Endothelial cell of umbilical vein (primary cell): ENCODE data around the gene ARMC3. TPM values are rescaled to one million over a fixed set of nuclear protein-coding genes. Genes with fewer than 3 reads are reported as not detected.

Experiments used
- BruUV-seq: library from RNA; stranded (reverse); fragments of 400-500 nt; replicated peaks from 2 replicates; lab custom pipeline; 2021; lab: Mats Ljungman, UMichigan
- CTCF ChIA-PET: fragments of 300-600, 350-600 bp; sonication (Branson Sonifier 250); formaldehyde crosslinking; loops from one replicate; lab custom pipeline; 2021; ENCODE audit warnings: antibody characterized with exemption, inconsistent platforms; lab: Charles Lee
- POLR2A ChIA-PET: fragments of 300-600, 350-600 bp; sonication (Branson Sonifier 250); formaldehyde crosslinking; loops from one replicate; lab custom pipeline; 2021; ENCODE audit warnings: antibody characterized with exemption, inconsistent platforms; lab: Charles Lee
- DNase-seq: peaks from one replicate; pipeline ENCODE4 v3.0.0-alpha.2; 2011; ENCODE audit warnings: low read depth, low spot score
- FAIRE-seq: peaks from 2 replicates; lab custom pipeline; 2011; peaks lifted over from hg19 to GRCh38; lab: Jason Lieb, UNC
- H2AFZ ChIP-seq: 2 replicates; pipeline ENCODE4 v1.6.0; 2012; ENCODE audit warnings: low read depth, low read length, control low read depth, inconsistent platforms
- H3K27ac ChIP-seq: 2 replicates; pipeline ENCODE4 v1.5.1; 2011; ENCODE audit warnings: low read depth, mild to moderate bottlenecking, control low read depth, low read length, moderate library complexity; ENCODE audit not compliant: insufficient read depth
- H3K27me3 ChIP-seq, 2 experiments: 2 replicates each; pipeline versions ENCODE4 v1.6.0 to v1.6.1; 2011; ENCODE audit warnings: low read length in 2 of 2, mixed read lengths in 1 of 2; ENCODE audit not compliant: control insufficient read depth in 2 of 2, insufficient read depth in 2 of 2
- H3K36me3 ChIP-seq, 2 experiments: 2 replicates in 1 of 2; 3 replicates in 1 of 2; pipeline ENCODE4 v1.5.1; 2011; ENCODE audit warnings: low read length in 2 of 2, mild to moderate bottlenecking in 1 of 2, moderate library complexity in 1 of 2; ENCODE audit not compliant: control insufficient read depth in 2 of 2, insufficient read depth in 2 of 2; ENCODE audit errors: extremely low read depth in 1 of 2
- H3K4me1 ChIP-seq: 3 replicates; pipeline ENCODE4 v1.5.1; 2011; ENCODE audit warnings: mild to moderate bottlenecking, low read length; ENCODE audit not compliant: control insufficient read depth, insufficient read depth; ENCODE audit errors: extremely low read depth
- H3K4me2 ChIP-seq: 2 replicates; pipeline ENCODE4 v1.6.1; 2011; ENCODE audit warnings: low read length, control low read depth, mixed read lengths; ENCODE audit not compliant: insufficient read depth
- H3K4me3 ChIP-seq, 3 experiments: fragments of 200-600 bp in 1 of 3; sonication (generic), shearing (Covaris generic) in 1 of 3; replicated peaks in 1 of 3; 2 replicates each; pipeline ENCODE4 v1.5.1; 2011 to 2016; ENCODE audit warnings: control low read depth in 3 of 3, low read length in 3 of 3, mild to moderate bottlenecking in 2 of 3, inconsistent platforms in 1 of 3, low read depth in 1 of 3, moderate library complexity in 1 of 3; ENCODE audit not compliant: insufficient read depth in 1 of 3
- H3K79me2 ChIP-seq: 2 replicates; pipeline ENCODE4 v1.6.0; 2012; ENCODE audit warnings: low read length, inconsistent platforms; ENCODE audit not compliant: control insufficient read depth, insufficient read depth
- H3K9ac ChIP-seq: replicated peaks from 2 replicates; pipeline ENCODE3; 2011; ENCODE audit warnings: low read length, control low read depth; ENCODE audit not compliant: insufficient read depth; ENCODE audit errors: extremely low read depth
- H3K9me1 ChIP-seq: replicated peaks from 3 replicates; pipeline ENCODE4 v1.6.0; 2011; ENCODE audit warnings: mild to moderate bottlenecking, low read length; ENCODE audit not compliant: control insufficient read depth, insufficient read depth; ENCODE audit errors: extremely low read depth
- H3K9me3 ChIP-seq: replicated peaks from 2 replicates; pipeline ENCODE4 v1.5.1; 2012; ENCODE audit warnings: low read length, inconsistent platforms; ENCODE audit not compliant: control insufficient read depth, insufficient read depth
- H4K20me1 ChIP-seq: replicated peaks from 2 replicates; pipeline ENCODE3; 2011; ENCODE audit warnings: mild to moderate bottlenecking, low read length; ENCODE audit not compliant: control insufficient read depth, insufficient read depth; ENCODE audit errors: extremely low read depth
- EZH2 ChIP-seq: IDR thresholded peaks from 2 replicates; pipeline ENCODE4 v1.6.1; 2012; ENCODE audit warnings: borderline replicate concordance, low read depth, mild to moderate bottlenecking, moderate library complexity, low read length, inconsistent platforms; ENCODE audit not compliant: severe bottlenecking
- FOS ChIP-seq: IDR thresholded peaks from 2 replicates; pipeline ENCODE4 v1.6.1; 2011; ENCODE audit warnings: mild to moderate bottlenecking, low read length, moderate library complexity, borderline replicate concordance; ENCODE audit not compliant: insufficient read depth
- GATA2 ChIP-seq: IDR thresholded peaks from 2 replicates; pipeline ENCODE4 v1.7.0; 2011; ENCODE audit warnings: low read depth, mild to moderate bottlenecking, moderate library complexity, mixed read lengths, low read length; ENCODE audit not compliant: insufficient read length, insufficient read depth
- JUN ChIP-seq: IDR thresholded peaks from 2 replicates; pipeline ENCODE4 v1.6.1; 2011; ENCODE audit warnings: borderline replicate concordance, low read depth; ENCODE audit not compliant: insufficient read length, insufficient read depth
- MYC ChIP-seq: IDR thresholded peaks from one replicate; pipeline ENCODE4 v1.6.1; 2011; ENCODE audit warnings: mild to moderate bottlenecking, low read depth, low read length
- POLR2A ChIP-seq: IDR thresholded peaks from 2 replicates; pipeline ENCODE4 v1.6.1; 2012; ENCODE audit warnings: low read depth, mild to moderate bottlenecking, control low read depth, low read length
- POLR2AphosphoS5 ChIP-seq: IDR thresholded peaks from 2 replicates; pipeline ENCODE4 v1.6.1; 2012; ENCODE audit warnings: low read depth, mild to moderate bottlenecking, control low read depth, low read length, moderate library complexity; ENCODE audit not compliant: insufficient read depth
- dilution Hi-C: fragments of 300-500 bp; cut with MboI; formaldehyde crosslinking; loops from one replicate; pipeline ENCODE4 v1.15.0; 2019; ENCODE audit warnings: low sequenced_read_pairs; ENCODE audit not compliant: extremely low pct_ligation_motif_present
- intact Hi-C: fragments of 100-400 bp; cut with micrococcal nuclease; formaldehyde crosslinking; loops from one replicate; pipeline ENCODE4 v1.10.0; 2022
- polyA plus RNA-seq, 4 experiments: library from polyadenylated mRNA; depleted of rRNA in 3 of 4; stranded (reverse) in 3 of 4; unstranded in 1 of 4; fragments of >200 nt; gene quantifications; 2 replicates each; pipeline versions ENCODE4 v1.2.1 to v1.2.3, GENCODE V29; 2011 to 2012; ENCODE audit warnings: missing spikeins in 1 of 4
- total RNA-seq: library from RNA; stranded (reverse); gene quantifications from 2 replicates; pipeline ENCODE4 v1.2.3, GENCODE V29; 2021
- TF ChIP-seq, protein P1 (sequence below), 2 donors: IDR thresholded peaks; 1 replicate in 1 of 2; 2 replicates in 1 of 2; pipeline ENCODE4 v1.5.1; 2011; ENCODE audit warnings: low read length in 2 of 2, mild to moderate bottlenecking in 2 of 2, moderate library complexity in 2 of 2, control low read depth in 1 of 2, inconsistent platforms in 1 of 2, low read depth in 1 of 2; ENCODE audit not compliant: insufficient read depth in 1 of 2; ENCODE audit errors: extremely low read depth in 1 of 2
- TF ChIP-seq, protein P2 (sequence below): IDR thresholded peaks from 2 replicates; pipeline ENCODE4 v1.6.1; 2011; ENCODE audit not compliant: insufficient read depth, insufficient read length

Gene ARMC3
- total and polyA plus RNA-seq, 2 donors (not counting 3 experiments of a cell fraction or from before 2014, with no cell fraction given): not detected

DNA sequence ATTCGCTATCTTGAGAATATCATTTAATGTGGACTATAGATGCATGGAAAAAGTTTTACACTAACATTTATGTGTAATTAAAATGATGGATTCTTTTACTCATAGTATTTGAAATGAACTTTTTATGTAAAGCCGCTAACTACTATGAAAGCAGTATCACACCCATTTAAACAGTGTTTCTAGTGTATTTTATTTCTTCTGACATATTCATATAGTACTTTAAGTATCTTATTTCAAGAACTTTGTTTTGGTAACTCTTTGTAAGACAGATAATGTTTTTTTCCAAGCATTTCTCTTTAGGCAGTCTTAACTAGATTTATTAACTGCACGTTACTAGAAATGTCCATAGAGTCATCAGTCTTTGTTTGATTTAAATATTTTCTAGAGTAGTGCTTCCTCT lies 12.5 kb upstream of the ARMC3 start:
- Histone ChIP-seq H3K9ac (no peak overlapping the region), H3K4me3 (no peak overlapping the region), H3K4me2 (no peak overlapping the region), H4K20me1 (no peaks in the 10 kb centered on the region), H3K4me1 (no peaks in the 10 kb centered on the region), H2AFZ (no peak overlapping the region), H3K9me1 (no peaks in the 10 kb centered on the region), H3K9me3 (no peaks in the 10 kb centered on the region), H3K36me3 (no peaks in the 10 kb centered on the region), H3K27ac (no peak overlapping the region), H3K27me3 (no peaks in the 10 kb centered on the region), H3K79me2 (no peaks in the 10 kb centered on the region)
- dilution Hi-C loops (no loop called here), intact Hi-C loops (no loop called here)
- TF ChIP-seq GATA2 (no peak), JUN (no peak), POLR2A (no peak), MYC (no peak), POLR2AphosphoS5 (no peak), EZH2 (no peak), FOS (no peak)
- TF ChIP-seq, protein P1, sequence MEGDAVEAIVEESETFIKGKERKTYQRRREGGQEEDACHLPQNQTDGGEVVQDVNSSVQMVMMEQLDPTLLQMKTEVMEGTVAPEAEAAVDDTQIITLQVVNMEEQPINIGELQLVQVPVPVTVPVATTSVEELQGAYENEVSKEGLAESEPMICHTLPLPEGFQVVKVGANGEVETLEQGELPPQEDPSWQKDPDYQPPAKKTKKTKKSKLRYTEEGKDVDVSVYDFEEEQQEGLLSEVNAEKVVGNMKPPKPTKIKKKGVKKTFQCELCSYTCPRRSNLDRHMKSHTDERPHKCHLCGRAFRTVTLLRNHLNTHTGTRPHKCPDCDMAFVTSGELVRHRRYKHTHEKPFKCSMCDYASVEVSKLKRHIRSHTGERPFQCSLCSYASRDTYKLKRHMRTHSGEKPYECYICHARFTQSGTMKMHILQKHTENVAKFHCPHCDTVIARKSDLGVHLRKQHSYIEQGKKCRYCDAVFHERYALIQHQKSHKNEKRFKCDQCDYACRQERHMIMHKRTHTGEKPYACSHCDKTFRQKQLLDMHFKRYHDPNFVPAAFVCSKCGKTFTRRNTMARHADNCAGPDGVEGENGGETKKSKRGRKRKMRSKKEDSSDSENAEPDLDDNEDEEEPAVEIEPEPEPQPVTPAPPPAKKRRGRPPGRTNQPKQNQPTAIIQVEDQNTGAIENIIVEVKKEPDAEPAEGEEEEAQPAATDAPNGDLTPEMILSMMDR (IDR thresholded peaks at IDR 0.05; ENCODE audit: extremely low read depth in 1 of 2, insufficient read depth in 1 of 2, low read depth in 1 of 2, low read length in 2 of 2): no peak
- TF ChIP-seq, protein P2, sequence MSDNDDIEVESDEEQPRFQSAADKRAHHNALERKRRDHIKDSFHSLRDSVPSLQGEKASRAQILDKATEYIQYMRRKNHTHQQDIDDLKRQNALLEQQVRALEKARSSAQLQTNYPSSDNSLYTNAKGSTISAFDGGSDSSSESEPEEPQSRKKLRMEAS: no peak
- FAIRE-seq (no peak), DNase-seq (no peak)
- POLR2A ChIA-PET: no interaction called here
- CTCF ChIA-PET: no interaction called here
- no TSS peak for BruUV-seq
